ENCODE data around the gene DDRGK1.

GRCh38 chr20:3168079-3168828, 36.2 kb downstream of the DDRGK1 start:
- TF ChIP-seq CTCF (IDR thresholded peaks at IDR 0.05) (no peak), EP300 (IDR thresholded peaks at IDR 0.05) (no peak)
